ENCODE measurements around the gene SMARCD1.

Gene SMARCD1

DNA sequence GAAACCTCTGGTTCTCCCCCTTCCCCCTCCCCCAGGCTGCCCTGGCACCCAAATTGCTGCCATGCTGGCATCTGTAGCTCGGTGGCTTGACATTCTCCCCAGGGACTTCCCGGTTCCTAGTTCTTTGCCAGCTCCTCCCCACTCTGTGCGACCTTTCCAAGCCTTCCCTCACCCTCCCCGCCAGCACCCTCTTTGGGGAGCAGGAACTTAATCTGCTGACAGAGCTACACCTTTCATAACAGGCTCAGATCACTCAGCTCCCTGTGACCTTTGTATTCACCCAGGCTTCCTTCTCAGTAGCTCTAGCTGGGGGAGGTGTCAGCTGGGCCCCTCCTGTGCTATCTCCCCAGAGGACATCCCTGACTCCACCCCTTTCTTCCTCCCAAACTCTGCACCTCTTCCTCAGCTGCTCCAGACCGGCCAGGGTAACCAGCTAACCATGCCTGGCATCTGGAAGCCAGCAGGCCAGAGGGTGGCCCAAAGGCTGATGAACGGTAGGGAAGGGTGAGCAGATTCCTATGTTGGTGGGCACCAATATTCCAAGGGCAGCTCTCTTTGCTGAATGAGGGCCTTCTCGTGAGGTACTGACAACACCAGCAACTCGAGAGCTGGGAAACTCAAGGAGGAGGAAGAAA is 25.1 kb downstream of the SMARCD1 start:
- no peak for TF ChIP-seq CTCF (conservative IDR thresholded peaks at IDR 0.05; ENCODE audit: low read length)
- DNase-seq (ENCODE audit: low read depth), result no peak

DNA sequence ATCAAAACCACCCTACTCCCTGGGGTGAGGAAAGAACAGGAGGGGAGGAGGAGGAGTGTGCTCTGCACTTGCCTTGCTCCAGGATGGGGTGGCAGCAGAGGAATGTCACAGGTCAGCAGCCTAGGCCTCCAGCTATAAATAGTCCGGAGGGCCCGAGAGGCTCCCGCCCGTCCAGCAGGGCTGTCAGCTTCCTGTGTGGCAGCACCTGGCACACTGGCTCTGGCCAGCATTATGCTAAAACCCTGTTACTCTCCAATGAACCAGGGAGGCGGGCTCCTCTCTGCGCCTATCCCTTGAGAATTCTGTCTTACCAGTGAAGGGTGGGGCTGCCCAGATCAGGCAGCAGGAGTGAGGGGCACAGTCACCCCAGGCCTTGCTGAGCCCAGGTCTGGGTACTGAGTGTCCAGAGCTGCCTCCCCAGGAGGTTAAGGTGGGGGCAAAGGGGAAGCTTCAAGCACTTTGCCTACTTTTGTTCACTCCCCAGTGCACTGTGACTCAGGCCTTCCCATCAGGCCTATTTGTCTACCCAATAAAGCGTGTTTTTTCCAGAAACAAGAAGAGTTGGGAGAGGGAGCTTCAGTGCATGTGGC is 25.7 kb downstream of the SMARCD1 start:
- DNase-seq (ENCODE audit: low read depth), result peak; percentile 47
- no peak for TF ChIP-seq CTCF (conservative IDR thresholded peaks at IDR 0.05; ENCODE audit: low read length)
- peak overlapping the region; percentile 17; the same call in 1 of the 2 replicates for H3K4me3 ChIP-seq (ENCODE audit: low read length)

More for the DNA sequence above, 25.1 kb downstream of the SMARCD1 start:
- peak overlapping the region; percentile 17; the same call in 1 of the 2 replicates for H3K4me3 ChIP-seq (ENCODE audit: low read length)

- DNase-seq (ENCODE audit: low read depth), result no peak
- no peak for TF ChIP-seq CTCF (conservative IDR thresholded peaks at IDR 0.05; ENCODE audit: low read length)
- peak overlapping the region; percentile 44 for H3K4me3 ChIP-seq (ENCODE audit: low read length)
These were observed 26.2 kb downstream of the SMARCD1 start for GRCh38 chr12:50111395-50111692.

GRCh38 chr12:50111693-50112455 is 26.7 kb downstream of the SMARCD1 start, which contains the start of gene COX14:
TSS of gene COX14 (plus strand) at chr12:50112236. CDS start at chr12:50120044, 7,808 bp downstream.
- DNase-seq (ENCODE audit: low read depth), result peak; percentile 99
- H3K4me3 ChIP-seq (ENCODE audit: low read length), result peak within 1 kb of the TSS; percentile 100
- TF ChIP-seq CTCF (conservative IDR thresholded peaks at IDR 0.05; ENCODE audit: low read length), result peak; percentile 74

GRCh38 chr12:50112456-50113218 is 27.5 kb downstream of the SMARCD1 start:
- TF ChIP-seq CTCF (conservative IDR thresholded peaks at IDR 0.05; ENCODE audit: low read length), result no peak
- peak overlapping the region; percentile 100 for H3K4me3 ChIP-seq (ENCODE audit: low read length)
- DNase-seq (ENCODE audit: low read depth), result no peak

- DNase-seq (ENCODE audit: low read depth), result no peak
- TF ChIP-seq CTCF (conservative IDR thresholded peaks at IDR 0.05; ENCODE audit: low read length), result no peak
- H3K4me3 ChIP-seq (ENCODE audit: low read length), result no peak overlapping the region
These were observed 32.0 kb downstream of the SMARCD1 start for GRCh38 chr12:50117057-50117622.

Data from AG10803 (cell line).